22Rv1 (cell line): ENCODE data around the gene TRIP6.

Experiments used
- CTCF ChIP-seq: fragments of 450-650 bp; IDR thresholded peaks from 2 replicates; pipeline ENCODE4 v1.5.1; 2017; ENCODE audit warnings: mild to moderate bottlenecking
- ZFX ChIP-seq: fragments of 450-650 bp; IDR thresholded peaks from 2 replicates; pipeline ENCODE4 v1.6.1; 2017; ENCODE audit warnings: antibody characterized with exemption, borderline replicate concordance

- TF ChIP-seq CTCF (no peak), ZFX (no peak)
Observed at GRCh38 chr7:100823534-100823933, 43.7 kb upstream of the TRIP6 start.
